Testis (tissue), 2 donors: Measurements from ENCODE around the gene CPNE4.

Source experiments
- CTCF ChIP-seq, 3 experiments: fragments of 450-650 bp in 2 of 3; fragments of 200-600 bp in 1 of 3; sonication (generic) in 1 of 3; IDR thresholded peaks; one replicate each; pipeline ENCODE4 v1.5.1; 2016 to 2019; ENCODE audit warnings: antibody characterized with exemption in 3 of 3, mild to moderate bottlenecking in 2 of 3, moderate library complexity in 1 of 3
- POLR2A ChIP-seq: fragments of 450-650 bp; IDR thresholded peaks from one replicate; pipeline ENCODE4 v1.6.1; 2017; ENCODE audit warnings: antibody characterized with exemption, mild to moderate bottlenecking, moderate library complexity

GRCh38 chr3:131960324-131960723 is 74.5 kb downstream of the CPNE4 start:
- TF ChIP-seq CTCF (IDR thresholded peaks at IDR 0.05) (no peak), POLR2A (no peak)
